GM06990 (cell line): ENCODE data around the gene AHI1.

ENCODE experiments used
- DNase-seq: peaks from one replicate; pipeline ENCODE4 v3.0.0-alpha.2; 2011; ENCODE audit not compliant: insufficient read length; ENCODE audit errors: extremely low read depth
- H3K27me3 ChIP-seq: replicated peaks from 2 replicates; pipeline ENCODE4 v1.6.0; 2011; ENCODE audit warnings: low read length; ENCODE audit not compliant: control insufficient read depth, insufficient read depth
- H3K36me3 ChIP-seq: 2 replicates; pipeline ENCODE4 v1.5.1; 2011; ENCODE audit warnings: low read length; ENCODE audit not compliant: control insufficient read depth, insufficient read depth
- H3K4me3 ChIP-seq: replicated peaks from 2 replicates; pipeline ENCODE4 v1.5.1; 2011; ENCODE audit warnings: low read depth, mild to moderate bottlenecking, control low read depth, low read length
- CTCF ChIP-seq: IDR thresholded peaks from 2 replicates; pipeline ENCODE4 v1.5.1; 2011; ENCODE audit warnings: low read length, control low read depth, mild to moderate bottlenecking, inconsistent platforms; ENCODE audit not compliant: insufficient read depth, poor library complexity, severe bottlenecking

Gene AHI1

GRCh38 chr6:135497412-135498184 lies at the start of gene AHI1:
Gene AHI1 (minus strand): TSS chr6:135497740. CDS start chr6:135492237, 5,503 bp downstream.
- H3K27me3 ChIP-seq: no peaks in the 10 kb centered on the region
- no peaks in the 10 kb centered on the region for H3K36me3 ChIP-seq
- peak within 1 kb of the TSS; percentile 77 for H3K4me3 ChIP-seq
- TF ChIP-seq CTCF: no peak
- DNase-seq: peak; percentile 91

GRCh38 chr6:135546680-135547418 lies 49.3 kb upstream of the AHI1 start:
- TF ChIP-seq CTCF: no peak
- no peak for DNase-seq

DNA sequence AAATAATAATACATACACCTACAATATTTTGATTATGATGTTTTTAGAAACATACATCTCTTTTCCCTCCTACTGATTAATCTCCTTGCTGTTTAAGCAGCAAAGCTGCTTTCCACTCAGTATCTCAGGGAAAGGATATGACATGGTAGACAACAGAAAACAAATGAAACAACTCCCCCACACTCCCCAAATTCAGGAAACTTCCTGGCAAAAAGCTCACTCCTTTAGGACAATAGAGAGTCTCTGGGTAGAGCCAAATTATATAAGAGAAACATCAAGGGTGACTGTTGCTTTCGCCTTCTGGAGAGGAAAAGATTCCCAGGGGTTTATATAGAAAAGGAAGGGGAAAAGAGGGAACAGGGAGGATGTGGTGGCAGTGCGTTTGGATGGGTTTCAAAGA lies 48.7 kb upstream of the AHI1 start:
- TF ChIP-seq CTCF: no peak
- DNase-seq: no peak

More at GRCh38 chr6:135546680-135547418, 49.3 kb upstream of the AHI1 start:
- H3K27me3 ChIP-seq: no peaks in the 10 kb centered on the region
- H3K4me3 ChIP-seq: no peak overlapping the region
- no peaks in the 10 kb centered on the region for H3K36me3 ChIP-seq

DNA sequence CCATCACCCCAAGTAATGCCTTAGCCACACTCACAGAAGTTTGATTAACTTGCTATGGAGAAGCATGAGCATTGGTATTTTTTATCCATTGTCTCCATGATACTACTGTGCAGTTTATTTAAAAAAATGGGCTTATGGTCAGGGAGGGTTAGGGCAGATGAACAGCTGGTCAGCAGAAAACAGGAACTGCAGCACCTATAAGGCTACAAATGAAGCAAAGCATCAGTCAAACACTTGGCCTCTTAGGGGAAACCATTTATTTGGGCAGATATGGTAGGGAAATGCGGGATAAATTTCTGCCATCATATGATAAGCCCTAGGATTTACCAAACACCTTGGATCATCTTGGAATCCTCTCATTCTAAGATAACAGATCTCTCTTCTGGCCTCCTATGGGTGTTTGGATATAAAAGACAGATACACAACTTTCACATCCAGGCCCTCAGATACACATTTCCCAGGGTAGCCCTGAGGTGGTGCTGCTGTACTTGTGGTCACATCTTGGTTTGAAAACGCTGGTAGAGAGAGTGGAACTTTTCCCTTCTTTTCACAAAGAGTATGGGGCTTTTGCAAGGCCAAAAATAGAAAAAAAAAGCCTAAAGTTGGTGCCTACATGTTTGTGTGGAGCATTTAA lies 42.8 kb upstream of the AHI1 start:
- Histone ChIP-seq H3K27me3 (no peaks in the 10 kb centered on the region; the same call in 1 of the 2 replicates), H3K4me3 (no peak overlapping the region), H3K36me3 (no peaks in the 10 kb centered on the region)
- peak; percentile 19 for TF ChIP-seq CTCF
- no peak for DNase-seq

More for the DNA sequence above, 48.7 kb upstream of the AHI1 start:
- no peaks in the 10 kb centered on the region for H3K27me3 ChIP-seq
- H3K36me3 ChIP-seq: no peaks in the 10 kb centered on the region
- no peak overlapping the region for H3K4me3 ChIP-seq

- DNase-seq: no peak
- Histone ChIP-seq H3K36me3 (no peaks in the 10 kb centered on the region), H3K27me3 (no peaks in the 10 kb centered on the region; the same call in 1 of the 2 replicates), H3K4me3 (no peak overlapping the region)
- TF ChIP-seq CTCF: no peak
Measured at GRCh38 chr6:135537741-135538301, 40.3 kb upstream of the AHI1 start.
